CMK (cell line): ENCODE data around the gene PSD2.

Experiments used
- DNase-seq: peaks from one replicate; pipeline ENCODE4 v3.0.0-alpha.2; 2010; ENCODE audit warnings: low read depth

Gene PSD2

DNA sequence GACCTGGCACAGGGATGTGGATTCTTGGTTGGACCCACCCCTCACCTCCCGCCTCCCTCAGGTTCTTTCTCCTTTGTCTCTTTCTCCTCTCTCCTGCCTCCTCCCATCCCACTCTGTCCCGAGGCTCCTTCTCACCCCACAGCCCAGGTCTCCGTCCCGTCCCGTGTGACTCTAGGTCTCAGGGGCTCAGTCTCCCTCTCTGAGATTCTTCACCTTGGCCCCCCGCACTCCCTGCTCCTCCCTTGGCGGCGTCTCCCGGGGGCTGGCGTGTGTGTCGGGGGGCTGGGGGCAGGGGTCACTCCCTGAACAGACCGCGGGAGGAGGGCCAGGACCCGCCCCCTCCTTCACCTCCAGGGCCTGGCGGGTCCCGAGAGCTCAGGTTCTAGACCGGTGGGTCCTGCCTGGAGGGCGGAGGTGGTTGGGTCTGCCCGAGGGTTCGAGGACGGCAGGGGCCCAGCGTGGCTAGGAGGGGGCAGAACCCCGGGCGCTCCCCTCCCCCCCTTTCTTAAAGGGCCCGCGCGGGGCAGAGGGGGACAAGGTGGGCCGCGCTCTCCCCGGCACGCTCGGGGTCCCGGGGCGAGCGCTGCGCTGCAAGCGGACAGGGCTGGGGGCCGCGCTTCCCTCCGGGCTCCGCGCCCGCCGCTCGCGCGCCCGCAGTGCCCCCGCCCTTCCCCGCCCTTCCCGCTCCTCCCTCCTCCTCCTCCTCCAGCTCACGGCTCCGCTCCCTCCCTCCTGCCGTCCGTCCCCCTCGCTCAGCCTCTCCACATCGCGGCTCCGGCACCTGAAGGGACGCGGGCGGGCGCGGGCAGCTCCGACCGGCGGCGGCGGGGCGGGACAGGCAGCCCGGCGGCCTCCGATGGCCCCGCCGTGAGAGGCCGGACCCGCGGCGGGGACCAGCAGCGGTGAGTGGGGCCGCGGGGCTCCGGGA is at the start of gene PSD2:
PSD2 (plus strand) TSS at position 735 of the 928 bp plus-strand sequence. CDS start 13,633 bp downstream, outside the sequence.
- no peak for DNase-seq

DNA sequence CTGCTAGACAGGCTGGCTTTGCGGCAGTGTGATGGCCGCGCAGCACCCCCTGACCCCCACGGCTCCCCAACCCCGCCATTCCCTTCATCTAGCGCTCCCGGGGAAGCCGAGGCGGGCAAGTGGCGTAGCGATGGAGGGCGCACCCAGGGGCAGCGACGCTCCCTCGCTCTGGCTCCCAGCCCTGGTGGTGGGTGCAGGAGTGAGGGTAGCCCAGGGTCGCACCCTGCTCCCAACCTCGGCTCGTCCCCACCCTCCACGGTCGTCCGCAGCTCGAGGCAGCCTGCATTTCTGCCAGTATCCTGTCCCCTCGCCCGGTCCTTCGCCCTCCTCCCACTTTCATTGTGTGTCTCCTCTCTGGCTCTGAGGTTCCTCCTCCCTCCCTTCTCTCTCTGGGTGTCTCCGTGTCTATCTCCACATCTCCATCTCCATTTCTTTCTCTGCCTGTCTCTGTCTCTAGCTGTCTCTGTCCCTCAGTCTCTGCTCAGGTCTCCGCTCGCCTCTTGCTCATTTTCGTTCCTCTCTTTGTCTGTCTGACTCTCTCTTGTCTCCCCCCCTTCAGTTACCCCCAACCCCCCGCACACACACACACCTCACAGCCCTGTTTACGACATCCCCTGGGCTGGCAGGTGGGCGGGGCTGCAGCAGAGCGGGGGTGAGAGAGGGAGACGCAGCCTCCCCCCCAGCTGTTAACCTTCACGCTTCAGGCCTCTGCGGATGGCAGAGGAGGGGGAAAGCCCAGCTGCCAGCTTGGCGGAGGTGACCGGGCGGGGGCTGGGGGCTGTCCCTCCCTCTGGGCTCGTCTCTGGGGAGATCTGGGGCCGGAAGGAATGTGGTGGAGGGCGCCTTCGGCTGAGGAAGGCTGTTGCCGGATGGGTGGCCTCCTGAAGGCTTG is 48.7 kb upstream of the PSD2 start:
- DNase-seq, result no peak

DNA sequence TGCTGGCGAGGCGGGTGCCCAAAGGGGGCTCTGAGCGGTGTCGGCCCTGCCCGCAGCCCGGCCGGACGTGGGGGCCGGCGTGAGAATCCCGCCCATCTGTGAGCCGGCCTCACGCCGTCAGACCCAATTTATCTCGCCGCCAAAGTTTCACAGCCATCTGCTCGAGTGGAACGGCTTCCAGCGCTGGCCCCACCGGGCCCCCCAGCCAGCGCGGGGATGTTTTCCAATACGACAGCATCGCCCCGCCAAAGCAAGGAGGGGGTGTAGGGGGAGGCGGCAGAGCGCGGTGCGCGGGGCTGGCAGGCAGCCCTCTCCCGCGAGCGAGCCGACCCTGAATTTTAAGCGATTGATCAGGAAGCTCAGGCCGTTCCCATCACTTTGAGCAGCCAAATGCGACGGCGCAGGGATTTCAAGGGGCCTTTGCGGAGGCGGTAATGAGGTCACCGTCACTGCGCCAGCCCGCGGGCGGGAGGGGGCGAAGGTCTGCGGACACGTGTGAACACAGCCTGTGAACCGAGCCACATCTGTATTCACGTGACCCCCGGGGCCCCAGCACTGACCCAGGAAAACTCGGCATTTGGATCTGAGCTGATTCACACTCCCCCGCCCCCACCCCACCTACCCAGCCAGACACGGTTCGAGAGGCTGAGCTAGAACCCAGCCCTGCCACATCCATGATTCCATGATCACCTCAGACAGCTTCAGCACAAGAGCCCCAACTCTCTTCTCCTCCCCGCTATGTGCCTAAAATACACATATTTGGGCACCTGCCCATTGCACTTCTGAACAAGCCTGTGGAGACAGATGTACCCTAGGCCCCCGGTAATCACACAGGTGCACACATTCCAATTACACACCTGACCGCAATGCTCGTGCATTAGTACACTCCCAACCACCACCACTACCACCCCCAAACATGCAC is 47.8 kb upstream of the PSD2 start:
- no peak for DNase-seq

DNA sequence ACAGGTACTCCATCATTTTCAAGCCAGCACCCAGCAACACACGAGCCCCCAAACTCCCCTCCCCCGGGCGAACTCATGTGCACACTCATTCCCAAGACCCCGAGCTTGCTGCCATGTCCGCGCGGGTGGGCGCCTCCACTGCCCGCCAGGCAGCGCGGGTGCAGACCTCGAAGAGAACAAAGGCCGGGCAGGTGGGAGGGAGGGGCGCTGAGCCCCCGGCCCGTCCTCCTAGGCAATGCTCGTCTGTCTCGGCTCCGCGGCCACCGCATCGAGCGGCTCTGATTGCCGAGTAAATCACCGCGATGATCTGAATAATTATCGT is 47.1 kb upstream of the PSD2 start:
- no peak for DNase-seq

DNA sequence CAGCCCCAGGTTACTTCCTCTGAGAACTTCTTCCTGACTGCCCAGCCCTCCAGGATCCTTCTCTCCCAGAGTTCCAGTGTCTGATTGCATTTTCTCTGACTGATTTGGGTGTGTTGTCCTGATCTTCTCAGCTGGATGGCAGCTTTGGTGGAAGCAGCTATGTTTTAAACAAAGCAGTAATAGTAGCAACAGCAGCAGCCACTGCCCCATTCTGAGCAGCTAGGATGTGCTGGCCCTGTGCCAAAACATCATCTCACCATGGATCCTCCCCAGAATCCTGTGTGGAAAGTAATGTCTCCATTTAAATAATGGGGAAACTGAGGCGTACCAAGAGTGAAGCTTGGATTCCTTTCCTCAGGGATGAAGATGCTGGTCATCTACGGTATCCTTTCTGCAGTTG is 46.4 kb upstream of the PSD2 start:
- no peak for DNase-seq

DNA sequence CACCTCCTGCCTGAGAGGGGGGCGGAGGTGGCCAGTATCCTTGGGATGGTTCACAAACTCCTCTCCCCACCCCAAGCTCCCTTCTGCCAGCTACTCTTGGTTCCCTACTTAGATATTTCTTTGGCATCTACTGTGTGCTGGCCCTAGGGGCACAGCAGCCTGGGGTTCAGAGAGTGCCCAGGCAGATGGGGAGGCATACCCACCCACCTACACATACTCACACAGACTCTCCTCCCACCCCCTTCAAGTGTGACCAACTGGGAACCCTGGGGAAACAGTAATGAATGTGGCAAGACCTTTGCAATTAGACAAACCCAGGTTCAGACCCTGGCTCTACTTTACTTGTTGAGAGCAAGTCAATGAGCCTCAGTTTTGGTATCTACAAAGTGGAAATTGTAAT is 44.4 kb upstream of the PSD2 start:
- no peak for DNase-seq

DNA sequence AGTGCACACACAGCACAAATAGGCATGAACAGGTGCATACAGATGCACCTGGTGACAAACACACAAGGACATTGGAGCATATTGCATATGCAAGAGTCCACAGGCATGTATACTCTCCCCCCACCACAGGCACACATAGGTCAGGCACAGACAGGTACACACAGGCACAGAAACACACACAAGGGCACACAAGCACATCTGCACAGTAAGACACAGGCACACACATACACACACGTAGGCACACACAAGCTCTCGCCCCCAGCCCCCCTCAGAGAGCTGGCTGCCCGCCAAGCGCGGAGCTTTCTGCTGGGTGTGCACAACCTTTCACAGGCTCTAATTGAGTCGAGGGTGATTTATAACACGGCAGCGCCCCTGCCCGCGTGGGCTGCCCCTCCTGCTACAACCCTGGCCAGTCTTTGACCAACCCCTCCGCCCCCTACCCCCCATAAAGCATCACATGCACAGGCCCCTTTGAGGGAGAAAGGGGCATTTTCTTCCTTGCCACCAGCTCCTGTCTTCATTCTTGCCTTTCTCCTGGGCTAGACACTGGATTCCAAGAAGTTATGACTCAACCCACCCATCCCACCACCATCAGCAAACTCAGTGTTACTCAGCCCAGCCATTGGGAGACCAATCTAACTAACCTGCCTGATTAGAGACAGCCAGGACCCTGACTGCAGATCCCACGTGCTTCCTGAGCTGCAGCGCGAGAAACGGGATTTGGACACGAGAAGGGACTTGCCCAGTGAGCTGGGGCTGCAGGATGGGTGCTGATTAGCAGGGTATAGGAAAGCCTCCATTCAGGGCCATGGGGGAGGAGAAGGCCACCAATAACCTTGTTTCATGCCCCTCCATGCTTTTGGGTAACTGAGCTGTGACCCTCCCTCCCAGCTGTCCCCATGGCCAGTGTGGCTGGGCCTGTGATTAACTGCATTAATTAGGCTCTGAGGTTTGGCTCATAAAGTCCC is 42.8 kb upstream of the PSD2 start:
- DNase-seq, result no peak

DNA sequence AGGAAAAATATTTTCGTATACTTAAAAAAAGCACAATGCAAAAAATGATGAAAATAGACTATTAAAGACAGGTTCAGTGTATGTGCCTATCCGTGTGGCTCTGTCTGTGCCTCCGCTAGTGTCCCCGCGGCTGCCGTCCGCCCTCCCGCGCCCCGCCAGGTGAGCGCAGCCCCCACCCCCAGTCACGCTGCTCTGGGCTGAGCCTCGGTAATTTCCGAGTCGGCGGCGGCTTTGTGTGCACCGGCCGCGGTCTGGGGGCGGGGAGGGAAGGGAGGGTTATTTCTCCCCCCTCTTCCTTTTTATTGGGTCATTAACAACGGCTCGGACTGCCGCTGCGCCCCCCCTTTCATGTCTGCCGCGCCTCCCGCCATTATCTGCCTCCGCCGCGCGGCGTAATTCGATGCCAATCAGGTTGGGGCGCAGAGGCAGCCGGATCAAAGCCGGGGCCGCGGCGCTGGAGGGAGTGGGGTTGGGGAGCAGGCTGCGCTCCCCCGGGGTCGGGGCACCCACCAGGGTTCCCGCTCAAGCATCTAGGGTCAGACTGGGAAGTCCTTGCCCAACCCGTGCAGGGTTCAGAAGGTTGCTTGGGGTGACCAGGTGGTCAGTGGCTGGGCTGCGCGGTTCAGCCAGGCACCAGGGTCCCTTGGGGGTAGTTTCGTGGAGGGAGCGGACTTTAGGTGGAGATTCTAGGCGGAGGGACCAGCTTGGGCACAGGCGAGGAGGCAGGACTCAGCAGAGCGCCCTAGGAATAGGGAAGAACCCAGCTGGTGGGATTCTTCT is 39.5 kb upstream of the PSD2 start:
- DNase-seq, result no peak

DNA sequence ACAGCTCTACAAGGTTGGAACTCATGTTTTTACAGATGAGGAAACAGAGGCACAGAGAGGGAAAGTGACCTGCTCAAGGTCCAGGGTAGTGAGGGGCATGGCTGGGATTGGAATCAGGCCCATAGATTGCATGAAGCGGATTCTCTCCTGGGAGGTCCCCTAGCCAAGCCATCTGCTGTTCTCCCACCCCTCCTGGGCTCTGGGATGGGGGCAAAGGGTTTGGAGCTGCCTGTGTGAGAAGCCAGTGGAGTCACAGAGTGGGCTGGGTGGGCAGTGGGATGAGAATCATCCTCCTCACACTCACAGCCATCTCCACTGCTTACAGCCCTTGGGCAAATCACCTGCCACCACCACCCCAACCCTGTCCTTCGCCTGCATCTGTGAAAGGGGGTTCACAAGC is 38.6 kb upstream of the PSD2 start:
- DNase-seq, result no peak

DNA sequence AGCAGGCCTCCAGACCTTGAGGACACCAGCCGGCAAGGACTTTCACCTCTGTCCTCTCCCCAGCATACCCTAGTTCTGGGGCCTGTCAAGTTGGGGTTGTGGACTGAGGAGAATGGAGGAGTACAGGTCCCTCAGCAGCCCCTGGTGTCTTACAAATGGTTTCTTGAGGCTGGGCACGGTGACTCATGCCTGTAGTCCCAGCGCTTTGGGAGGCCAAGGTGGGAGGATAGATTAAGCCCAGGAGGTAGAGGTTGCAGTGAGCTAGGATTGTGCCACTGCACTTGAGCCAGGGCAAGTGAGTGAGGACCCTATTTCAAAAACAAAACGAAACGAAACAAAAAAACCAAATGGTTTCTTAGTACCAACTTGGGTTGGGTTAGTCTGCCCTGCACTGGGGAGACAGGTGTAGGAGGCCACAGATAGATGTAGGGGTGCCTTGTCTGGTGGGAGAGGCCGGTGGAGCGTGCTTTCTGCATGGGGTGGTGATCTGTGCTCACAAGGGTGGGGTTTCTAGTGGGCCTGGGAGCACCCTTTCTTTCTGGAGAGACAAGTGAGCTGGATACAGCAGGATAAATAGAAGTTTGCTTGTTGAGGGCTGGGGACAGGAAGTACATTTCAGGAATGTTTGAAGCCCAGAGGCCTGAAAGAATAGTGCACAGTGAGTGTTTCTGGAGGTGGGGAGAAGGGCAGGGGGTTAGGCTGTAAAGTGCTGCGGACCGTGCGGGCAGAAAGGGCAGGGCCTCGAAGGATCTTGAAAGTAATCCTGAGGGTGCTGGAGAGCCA is 37.7 kb upstream of the PSD2 start:
- DNase-seq, result no peak

DNA sequence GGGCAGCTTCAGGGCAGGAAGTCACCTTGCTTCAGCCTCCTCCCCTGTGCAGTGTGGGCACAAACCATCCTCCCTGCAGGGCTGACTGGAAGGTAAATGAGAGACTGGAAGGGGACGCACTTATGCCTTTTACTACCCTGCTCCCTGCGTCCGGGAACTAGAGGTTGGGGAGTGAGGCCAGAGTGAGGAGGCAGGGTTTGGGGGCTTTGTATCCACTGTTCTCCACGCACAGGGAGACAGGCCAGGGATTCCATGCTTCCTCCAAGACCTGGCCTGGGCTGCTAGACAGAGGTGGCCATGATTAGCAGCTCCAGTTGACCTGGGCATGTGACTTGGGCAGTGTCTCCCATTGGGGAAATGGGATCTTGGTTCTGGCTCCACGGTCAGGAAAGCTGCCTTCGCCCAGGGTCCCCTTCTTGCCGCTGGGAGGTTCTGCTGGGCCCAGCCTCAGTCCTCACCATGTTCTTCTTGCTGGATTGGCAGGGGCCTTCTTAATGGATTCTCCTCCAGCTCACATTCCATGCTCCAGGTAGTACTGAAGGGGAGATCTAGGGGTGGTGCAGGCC is 37.0 kb upstream of the PSD2 start:
- no peak for DNase-seq

DNA sequence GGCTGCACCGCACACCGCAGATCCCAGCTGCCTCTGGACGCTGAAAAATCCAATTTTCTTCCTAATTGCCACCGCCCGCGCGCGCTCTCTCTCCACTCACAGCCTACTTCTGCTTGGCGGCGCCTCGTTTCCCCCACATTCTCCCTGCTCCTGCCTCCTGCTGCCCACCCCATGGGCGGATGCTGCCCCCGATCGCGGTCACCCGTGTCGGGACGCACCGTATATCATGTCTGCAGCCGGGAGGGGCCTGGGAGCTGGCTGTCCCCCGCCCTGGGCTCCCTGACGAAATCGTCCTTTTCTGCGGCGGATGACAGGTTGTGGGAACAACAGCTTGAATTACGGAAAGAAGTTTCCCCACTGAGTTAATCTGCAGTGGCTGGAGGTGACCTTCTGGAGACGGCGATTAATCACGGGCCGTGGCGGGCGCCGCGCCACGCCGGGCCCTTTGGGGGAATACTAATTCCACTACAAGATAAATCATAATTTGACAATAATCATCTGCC is 36.3 kb upstream of the PSD2 start:
- DNase-seq, result no peak

DNA sequence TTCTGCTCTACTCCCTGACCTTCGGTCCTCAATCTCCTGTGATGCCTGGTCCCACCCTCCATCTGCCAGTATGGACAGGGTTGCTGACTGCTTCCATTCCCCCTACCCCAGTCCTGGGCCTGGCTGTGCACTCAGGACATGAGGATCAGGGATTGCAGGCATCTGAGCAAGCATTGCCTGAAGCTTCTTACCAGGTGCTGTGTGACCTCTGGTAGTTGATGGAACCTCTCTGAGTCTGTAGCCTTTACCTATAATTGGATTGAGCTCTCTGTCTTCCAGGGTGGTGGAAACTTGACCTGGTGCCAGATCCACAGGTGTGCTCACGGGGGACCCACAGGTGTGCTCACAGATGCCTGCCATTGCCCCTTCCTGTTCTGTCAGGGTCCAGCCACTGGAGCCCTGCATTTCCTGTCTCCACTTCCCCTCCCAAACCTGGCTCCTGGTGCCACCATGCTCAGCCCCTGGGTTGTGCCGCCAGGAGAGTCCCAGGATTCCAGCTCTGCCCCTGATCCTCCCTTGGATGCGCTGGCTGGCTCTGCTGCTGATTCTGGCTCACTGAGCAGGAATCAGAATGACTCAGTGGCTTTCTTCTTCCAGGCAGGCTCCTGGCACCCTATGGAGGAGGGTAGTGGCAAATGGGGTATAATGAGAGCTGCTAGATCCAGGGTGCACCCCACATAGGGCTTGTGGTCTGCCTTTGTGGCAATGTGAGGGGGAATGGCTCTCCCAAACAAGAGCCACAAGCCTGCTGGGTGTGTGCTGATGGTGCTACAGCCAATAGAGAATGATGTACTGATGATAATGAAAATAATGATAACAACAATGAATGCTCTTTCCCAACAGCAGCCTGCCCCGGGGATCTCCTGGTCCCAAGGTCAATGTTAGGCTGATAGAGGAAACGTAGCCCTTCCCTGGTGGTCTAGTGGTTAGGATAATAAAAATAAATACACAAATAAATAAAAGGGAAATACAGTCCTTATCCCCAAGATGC is 35.2 kb upstream of the PSD2 start:
- no peak for DNase-seq

DNA sequence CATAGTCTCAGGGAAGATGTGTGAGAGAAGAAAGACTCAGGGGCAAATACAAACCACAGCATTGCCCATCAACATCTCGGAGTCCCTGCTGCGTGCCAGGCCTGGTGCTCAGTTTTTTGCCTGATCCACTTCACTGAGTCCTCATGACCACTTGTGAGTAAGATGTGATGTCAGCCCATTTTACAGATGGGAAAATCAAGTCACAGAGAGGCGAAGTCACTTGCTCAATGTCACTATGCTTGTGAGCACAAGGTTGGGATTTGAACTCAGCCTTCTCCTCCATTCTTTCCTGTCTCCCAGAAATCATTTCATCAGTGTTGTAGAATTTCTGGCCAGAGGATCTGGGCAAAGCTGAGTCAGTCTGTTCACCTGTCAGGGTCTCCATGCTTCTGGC is 34.6 kb upstream of the PSD2 start:
- DNase-seq, result no peak

DNA sequence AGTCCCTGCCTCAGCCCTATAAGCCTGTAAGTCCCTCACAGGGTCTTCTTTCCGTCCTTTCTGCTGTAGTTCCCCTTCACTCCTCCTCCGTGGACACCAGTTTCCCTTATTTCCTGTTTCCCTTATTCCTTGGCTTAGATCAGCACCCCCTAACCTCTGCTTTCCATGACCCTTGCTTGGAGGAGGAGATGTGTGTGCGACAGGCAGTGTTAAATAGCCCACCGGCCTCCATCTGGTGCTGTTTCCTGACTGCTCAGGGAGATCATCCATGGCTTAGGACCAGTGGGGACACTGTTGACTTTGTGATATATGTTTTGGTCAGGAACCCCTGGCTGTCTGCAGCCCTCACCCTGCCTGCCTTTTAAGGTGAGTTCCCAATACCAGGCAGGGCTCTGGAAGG is 34.1 kb upstream of the PSD2 start:
- DNase-seq, result no peak

DNA sequence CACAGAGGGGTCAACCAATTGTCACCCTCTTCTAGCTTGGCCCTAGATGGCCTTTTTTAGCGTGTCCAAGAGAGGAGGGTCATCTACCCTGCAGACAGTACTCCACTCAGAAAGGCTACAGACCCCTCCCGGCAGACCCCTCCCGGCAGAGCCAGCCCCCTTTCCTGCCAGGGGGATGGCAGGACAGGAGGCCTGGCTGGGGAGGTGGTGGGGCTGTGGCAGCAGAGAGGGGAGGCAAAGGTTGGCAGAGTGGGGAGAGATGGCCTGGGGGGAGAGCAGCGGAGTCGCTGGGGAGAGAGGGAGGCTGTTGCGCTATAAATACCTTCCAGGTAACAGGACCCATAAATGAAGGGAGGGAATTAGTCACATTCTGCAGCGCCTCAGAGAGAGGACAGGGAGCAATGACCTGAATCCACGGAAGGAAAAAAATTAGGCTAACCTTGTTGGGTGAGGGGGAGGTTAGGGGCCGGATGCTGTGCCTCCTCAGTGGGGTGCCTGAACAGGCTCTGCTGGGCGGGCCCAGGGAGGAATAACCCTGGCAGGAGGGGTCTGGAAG is 32.9 kb upstream of the PSD2 start:
- DNase-seq, result no peak

DNA sequence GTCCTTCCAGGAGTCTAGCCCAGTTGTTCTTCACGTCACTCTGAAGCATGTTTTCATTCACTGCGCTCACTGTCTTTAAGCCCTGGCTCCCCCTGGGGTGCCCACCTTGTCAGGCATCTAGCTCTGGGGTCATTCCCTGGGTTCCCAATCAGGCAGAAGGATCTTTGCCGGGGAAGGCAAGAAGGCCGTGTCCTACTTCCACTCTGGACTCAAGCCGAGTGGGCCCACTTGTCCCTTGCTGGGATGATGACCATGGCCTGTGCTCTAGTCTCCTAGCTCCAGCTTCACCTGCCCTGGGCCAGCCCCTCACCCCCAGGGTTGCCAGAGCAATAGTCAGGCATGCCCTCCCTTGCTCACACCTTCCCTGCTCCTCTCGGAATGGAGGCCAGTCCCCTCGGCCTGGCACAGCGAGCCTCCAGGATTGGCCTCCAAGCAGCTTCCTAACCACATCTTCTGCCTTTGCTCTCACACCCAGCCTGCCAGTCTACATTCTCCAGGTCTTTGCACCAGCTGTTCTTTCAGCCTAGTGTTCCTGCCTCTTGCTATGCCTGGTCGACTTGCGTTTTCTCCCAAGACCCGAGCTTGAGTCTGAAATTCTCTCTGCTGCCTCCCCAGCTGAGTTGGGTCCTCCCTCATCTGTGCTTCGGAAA is 32.2 kb upstream of the PSD2 start:
- no peak for DNase-seq
